ENCODE results near the gene CHRM2. TPM values are rescaled to one million over a fixed set of nuclear protein-coding genes. Genes with fewer than 3 reads are reported as not detected.

Gene CHRM2
- total and polyA plus RNA-seq, 2 donors (not counting 1 experiment from before 2014, with no cell fraction given), result 7.9 to 47.1 TPM

GRCh38 chr7:136942401-136942800, 73.9 kb downstream of the CHRM2 start:
- Histone ChIP-seq H3K4me1 (ENCODE audit: control insufficient read depth, extremely low read depth, insufficient read depth, low read length) (no peaks in the 10 kb centered on the region), H4K20me1 (ENCODE audit: control insufficient read depth, extremely low read depth, insufficient read depth, low read length) (no peaks in the 10 kb centered on the region), H3K27me3 (ENCODE audit: control insufficient read depth, insufficient read depth, low read length) (no peaks in the 10 kb centered on the region), H3K4me2 (ENCODE audit: extremely low read depth, insufficient read depth, low read length) (no peak overlapping the region), H3K9me3 (ENCODE audit: control insufficient read depth, insufficient read depth, low read depth, low read length) (no peaks in the 10 kb centered on the region), H3K36me3 (ENCODE audit: control insufficient read depth, insufficient read depth, low read length) (no peaks in the 10 kb centered on the region), H3K9ac (ENCODE audit: insufficient read depth, low read length) (no peak overlapping the region), H3K4me3 (replicated peaks in 1 of 4; ENCODE audit: control extremely low read depth in 1 of 4, insufficient read depth in 1 of 4, low read depth in 3 of 4, low read length in 4 of 4) (no peak overlapping the region), H3K27ac (ENCODE audit: insufficient read depth, low read length) (no peak overlapping the region), H3K79me2 (ENCODE audit: control insufficient read depth, insufficient read depth, low read length) (no peaks in the 10 kb centered on the region), H2AFZ (ENCODE audit: low read length) (no peak overlapping the region)
- no peak for TF ChIP-seq EZH2 (IDR thresholded peaks at IDR 0.05; ENCODE audit: low read length, missing control alignments)
- no peak for TF ChIP-seq CTCF (conservative IDR thresholded peaks at IDR 0.05 in 1 of 2, IDR thresholded peaks at IDR 0.05 in 1 of 2; ENCODE audit: low read depth in 1 of 2, low read length in 2 of 2)
- no peak for DNase-seq (ENCODE audit: low read depth in 2 of 2)

- DNase-seq (ENCODE audit: low read depth in 2 of 2), result no peak
- Histone ChIP-seq H3K79me2 (ENCODE audit: control insufficient read depth, insufficient read depth, low read length) (no peaks in the 10 kb centered on the region), H3K4me1 (ENCODE audit: control insufficient read depth, extremely low read depth, insufficient read depth, low read length) (no peaks in the 10 kb centered on the region), H2AFZ (ENCODE audit: low read length) (no peak overlapping the region), H3K27ac (ENCODE audit: insufficient read depth, low read length) (no peak overlapping the region), H3K4me2 (ENCODE audit: extremely low read depth, insufficient read depth, low read length) (no peak overlapping the region), H3K9ac (ENCODE audit: insufficient read depth, low read length) (no peak overlapping the region), H3K9me3 (ENCODE audit: control insufficient read depth, insufficient read depth, low read depth, low read length) (no peaks in the 10 kb centered on the region), H3K36me3 (ENCODE audit: control insufficient read depth, insufficient read depth, low read length) (no peaks in the 10 kb centered on the region), H3K27me3 (ENCODE audit: control insufficient read depth, insufficient read depth, low read length) (no peaks in the 10 kb centered on the region), H4K20me1 (ENCODE audit: control insufficient read depth, extremely low read depth, insufficient read depth, low read length) (no peaks in the 10 kb centered on the region), H3K4me3 (replicated peaks in 1 of 4; ENCODE audit: control extremely low read depth in 1 of 4, insufficient read depth in 1 of 4, low read depth in 3 of 4, low read length in 4 of 4) (no peak overlapping the region)
- TF ChIP-seq EZH2 (IDR thresholded peaks at IDR 0.05; ENCODE audit: low read length, missing control alignments) (no peak), CTCF (conservative IDR thresholded peaks at IDR 0.05 in 1 of 2, IDR thresholded peaks at IDR 0.05 in 1 of 2; ENCODE audit: low read depth in 1 of 2, low read length in 2 of 2) (no peak)
Observed at GRCh38 chr7:136942994-136943393, 74.5 kb downstream of the CHRM2 start.

- no peak overlapping the region for H3K4me3 ChIP-seq (replicated peaks in 1 of 4; ENCODE audit: control extremely low read depth in 1 of 4, insufficient read depth in 1 of 4, low read depth in 3 of 4, low read length in 4 of 4)
- H3K27me3 ChIP-seq (ENCODE audit: control insufficient read depth, insufficient read depth, low read length), result no peaks in the 10 kb centered on the region
- no peaks in the 10 kb centered on the region for H4K20me1 ChIP-seq (ENCODE audit: control insufficient read depth, extremely low read depth, insufficient read depth, low read length)
- H3K9ac ChIP-seq (ENCODE audit: insufficient read depth, low read length), result no peak overlapping the region
- TF ChIP-seq CTCF (conservative IDR thresholded peaks at IDR 0.05 in 1 of 2, IDR thresholded peaks at IDR 0.05 in 1 of 2; ENCODE audit: low read depth in 1 of 2, low read length in 2 of 2) (no peak), EZH2 (IDR thresholded peaks at IDR 0.05; ENCODE audit: low read length, missing control alignments) (no peak)
- no peak overlapping the region for H2AFZ ChIP-seq (ENCODE audit: low read length)
- no peaks in the 10 kb centered on the region for H3K9me3 ChIP-seq (ENCODE audit: control insufficient read depth, insufficient read depth, low read depth, low read length)
- H3K4me1 ChIP-seq (ENCODE audit: control insufficient read depth, extremely low read depth, insufficient read depth, low read length), result no peaks in the 10 kb centered on the region
- H3K4me2 ChIP-seq (ENCODE audit: extremely low read depth, insufficient read depth, low read length), result no peak overlapping the region
- H3K36me3 ChIP-seq (ENCODE audit: control insufficient read depth, insufficient read depth, low read length), result no peaks in the 10 kb centered on the region
- peak; percentile 43 to 63 for DNase-seq (ENCODE audit: low read depth in 2 of 2)
- H3K79me2 ChIP-seq (ENCODE audit: control insufficient read depth, insufficient read depth, low read length), result no peaks in the 10 kb centered on the region
- no peak overlapping the region for H3K27ac ChIP-seq (ENCODE audit: insufficient read depth, low read length)
Observed at GRCh38 chr7:136947347-136947746, 78.9 kb downstream of the CHRM2 start.
